OCI-M1 (cell line): ENCODE measurements around the gene JAK1.
"Not testable (repeated sequence)": the region's sequence is repeated elsewhere in the genome, so short reads cannot be mapped to it uniquely, and the experiment has no call there.

Experiments
- DNase-seq: peaks from one replicate; lab custom pipeline; 2025; lab: John Stamatoyannopoulos, UW

The JAK1 gene

DNA sequence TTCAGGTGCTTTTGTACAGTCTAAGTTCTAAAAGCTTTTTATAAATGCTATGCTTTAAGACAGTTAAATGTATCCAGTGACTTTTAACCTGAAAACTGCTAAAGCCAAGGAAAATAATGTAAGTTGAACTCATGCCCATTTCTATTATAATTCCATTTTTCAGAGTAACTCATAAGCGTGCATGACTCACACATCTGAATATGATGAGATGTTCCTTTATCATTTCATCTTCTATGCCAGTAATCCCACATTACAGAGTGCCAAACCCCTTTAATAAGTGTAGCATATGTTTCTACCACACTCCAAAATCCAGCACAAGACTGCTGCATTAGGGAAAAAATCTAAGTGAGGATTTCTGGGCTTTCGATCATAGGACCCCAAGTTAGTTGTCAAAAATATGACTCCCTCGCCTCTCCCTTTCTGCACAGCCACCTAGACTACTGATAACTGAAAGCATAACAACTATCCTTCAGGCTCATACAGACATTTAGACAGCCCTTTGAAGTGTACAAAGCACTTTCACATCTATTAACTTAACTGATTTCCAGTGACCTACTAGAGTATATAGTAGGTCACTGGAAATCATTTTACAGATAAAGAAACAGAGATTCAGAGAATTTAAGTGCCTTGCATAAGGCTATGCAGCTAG, 45.3 kb downstream of the JAK1 start:
- DNase-seq = peak; percentile 20

DNA sequence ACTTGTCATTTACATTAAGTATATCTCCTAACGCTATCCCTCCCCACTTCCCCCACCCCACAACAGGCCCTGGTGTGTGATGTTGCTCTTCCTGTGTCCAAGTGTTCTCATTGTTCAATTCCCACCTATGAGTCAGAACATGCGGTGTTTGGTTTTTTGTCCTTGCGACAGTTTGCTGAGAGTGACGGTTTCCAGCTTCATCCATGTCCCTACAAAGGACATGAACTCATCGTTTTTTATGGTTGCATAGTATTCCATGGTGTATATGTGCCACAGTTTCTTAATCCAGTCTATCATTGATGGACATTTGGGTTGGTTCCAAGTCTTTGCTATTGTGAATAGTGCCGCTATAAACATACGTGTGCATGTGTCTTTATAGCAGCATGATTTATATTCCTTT, 47.2 kb downstream of the JAK1 start:
- DNase-seq = not testable (repeated sequence)

DNA sequence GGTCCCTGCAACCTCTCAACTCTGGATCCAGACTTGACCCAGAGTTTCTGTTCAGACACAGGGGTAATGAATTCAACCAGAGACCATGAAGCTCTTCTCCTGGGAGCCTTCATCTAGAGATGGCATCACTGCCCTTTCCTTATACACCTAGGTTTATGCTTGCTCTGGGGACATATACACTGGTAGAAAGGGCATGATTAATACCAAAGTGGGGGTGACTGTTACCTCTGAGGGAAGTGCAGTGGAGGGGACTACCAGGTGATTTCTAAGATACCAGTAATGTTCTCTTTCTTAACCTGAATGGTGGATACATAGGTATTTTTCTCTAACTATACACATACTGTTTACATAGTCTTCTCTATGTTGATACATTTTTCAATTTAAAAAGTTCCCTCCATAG, 48.4 kb downstream of the JAK1 start:
- no peak for DNase-seq

DNA sequence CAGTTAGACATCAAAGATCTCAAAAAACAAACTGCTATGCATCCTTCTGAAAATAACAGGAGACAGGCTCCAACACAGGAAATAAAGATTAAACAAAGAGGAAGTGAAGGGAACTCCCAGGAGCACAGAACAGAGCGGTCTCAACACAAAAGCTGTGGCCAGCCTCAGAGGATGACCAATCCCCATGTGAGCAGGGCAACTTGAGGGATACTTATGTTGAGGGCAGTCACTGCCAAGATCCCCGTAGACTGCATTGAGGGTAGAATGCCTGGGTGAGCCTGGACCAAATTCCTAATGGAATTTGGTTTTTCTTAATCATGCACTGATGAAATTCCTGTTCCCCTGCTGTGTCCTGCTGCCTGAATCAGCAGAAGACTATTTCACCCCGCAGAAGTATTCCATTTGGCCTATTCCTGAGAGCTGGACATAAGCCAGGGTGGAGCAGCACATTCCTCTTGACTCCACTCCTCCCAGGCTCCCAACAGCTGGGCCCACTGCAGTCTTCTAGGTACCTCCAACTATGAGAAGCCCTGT, 49.0 kb downstream of the JAK1 start:
- peak; percentile 75 for DNase-seq

DNA sequence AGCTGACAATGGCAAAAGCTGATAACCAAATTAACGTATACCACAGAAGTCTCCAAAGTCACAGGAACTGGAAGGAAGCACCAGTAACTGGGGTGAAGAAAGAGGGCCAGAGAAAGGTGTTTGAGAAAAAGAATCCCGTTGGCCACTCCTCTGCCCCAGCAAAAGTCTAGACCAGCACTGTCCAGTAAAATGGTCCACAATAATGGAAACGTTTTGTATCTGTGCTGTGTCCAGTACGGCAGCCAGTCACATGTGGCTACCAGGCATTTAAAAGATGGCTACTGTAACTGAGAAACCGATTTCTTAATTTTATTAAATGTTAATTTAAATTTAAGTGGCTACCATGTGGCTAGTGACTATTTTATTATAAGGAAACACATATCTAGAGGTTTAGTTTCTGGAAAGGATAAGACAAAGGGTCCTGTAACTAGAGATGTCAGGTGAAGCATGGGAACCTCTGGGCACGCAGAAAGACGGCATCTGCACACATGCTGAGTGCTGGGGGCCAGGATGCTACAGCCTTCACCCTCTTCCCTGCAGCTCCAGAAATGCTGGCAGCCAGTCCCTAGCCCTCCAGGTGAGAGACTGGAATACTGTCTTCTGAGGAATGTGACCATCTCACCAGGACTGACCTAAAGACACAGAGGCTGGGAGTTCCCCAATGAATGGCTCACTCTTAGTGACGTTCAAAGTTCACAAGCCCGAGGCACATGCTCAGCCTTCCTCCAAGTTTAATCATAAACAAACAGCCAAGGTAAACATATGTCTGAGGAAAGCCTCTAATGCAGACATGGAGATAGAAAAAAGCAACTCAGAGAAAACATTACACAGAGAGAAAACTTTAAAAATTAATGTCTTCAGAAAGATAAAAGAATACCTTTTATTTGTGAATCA, 50.7 kb downstream of the JAK1 start:
- no peak for DNase-seq

DNA sequence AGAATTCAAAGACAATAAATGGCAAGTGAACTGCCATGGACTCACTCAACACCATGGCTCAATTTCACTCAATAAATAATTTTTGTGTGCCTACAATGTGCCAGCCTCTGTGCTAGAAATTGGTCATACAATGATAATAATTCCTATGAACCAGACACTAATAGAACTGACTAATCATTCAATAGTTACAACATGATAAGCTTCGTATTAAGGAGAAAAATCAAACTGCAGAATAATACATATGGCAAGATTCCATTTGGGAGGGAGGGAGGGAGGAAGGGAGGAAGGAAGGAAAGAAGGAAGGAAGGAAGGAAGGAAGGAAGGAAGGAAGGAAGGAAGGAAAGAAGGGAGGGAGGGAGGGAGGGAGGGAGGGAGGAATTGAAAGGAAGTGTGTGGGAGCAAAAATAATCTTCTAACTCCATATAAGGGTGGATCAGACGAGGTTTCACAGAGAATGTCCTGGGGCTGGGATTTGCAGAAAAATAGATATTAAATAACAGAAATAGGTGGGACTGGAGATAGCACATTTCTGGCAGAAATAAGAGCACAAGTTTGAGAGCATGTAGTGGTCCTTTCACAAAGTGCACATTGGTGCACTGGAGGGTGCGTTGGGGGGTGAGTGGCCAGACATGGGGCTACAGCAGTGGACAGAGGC, 52.9 kb downstream of the JAK1 start:
- DNase-seq = no peak

DNA sequence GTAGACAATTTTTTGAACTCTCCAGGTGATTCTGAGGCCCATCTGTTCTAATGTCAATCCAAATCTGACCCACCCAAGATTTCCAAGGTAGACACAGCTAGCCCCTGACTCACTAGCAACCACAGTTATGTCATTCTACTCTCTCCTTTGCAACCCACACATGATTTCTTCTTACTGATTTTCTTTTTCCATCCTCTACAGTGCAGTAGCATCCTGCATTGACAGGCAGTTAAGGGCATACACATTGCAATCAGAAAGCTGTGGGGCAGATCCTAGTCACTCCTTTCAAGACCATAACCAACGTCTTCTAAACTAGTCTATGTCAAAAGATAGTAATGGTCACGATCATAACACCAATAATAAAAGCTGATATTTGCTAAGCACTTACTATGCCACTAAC, 54.2 kb downstream of the JAK1 start:
- DNase-seq = no peak

DNA sequence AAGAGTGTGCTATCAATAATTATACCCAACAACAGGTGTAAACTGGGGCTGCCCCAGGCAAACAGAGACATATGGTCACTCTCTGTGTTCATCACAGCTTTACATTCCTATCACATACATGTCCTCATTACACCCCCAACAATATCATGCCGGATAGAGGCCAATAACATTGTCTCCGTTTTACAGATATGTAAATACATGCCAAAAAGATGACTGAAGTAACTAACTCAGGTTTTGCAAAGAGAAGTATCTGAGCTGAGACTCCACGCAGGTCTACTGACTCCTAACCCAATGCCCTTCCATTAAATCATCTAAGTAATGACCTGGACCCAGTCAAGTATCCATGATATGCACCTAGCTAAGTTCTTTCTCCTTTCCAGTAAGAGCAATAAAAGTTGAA, 55.0 kb downstream of the JAK1 start:
- DNase-seq = no peak

DNA sequence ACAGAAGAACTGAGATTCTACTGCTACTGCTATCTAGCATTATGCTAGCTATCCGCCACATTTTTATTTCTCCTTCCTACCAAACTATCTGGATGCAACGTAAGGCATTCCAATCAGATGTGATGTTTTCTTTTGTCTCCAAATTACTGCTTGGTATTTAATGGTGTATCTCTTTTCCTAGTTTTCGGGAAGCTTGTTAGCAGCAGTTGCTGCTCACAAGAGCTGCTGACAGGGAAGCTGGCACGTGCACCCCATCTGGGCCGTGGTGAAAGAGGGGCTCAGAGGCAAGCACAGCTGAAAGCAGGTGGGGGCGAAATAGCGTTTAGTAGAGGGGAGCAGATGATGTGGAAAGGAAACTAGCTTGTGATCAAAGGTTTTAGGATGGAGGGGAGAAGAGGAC, 57.3 kb downstream of the JAK1 start:
- DNase-seq = no peak

DNA sequence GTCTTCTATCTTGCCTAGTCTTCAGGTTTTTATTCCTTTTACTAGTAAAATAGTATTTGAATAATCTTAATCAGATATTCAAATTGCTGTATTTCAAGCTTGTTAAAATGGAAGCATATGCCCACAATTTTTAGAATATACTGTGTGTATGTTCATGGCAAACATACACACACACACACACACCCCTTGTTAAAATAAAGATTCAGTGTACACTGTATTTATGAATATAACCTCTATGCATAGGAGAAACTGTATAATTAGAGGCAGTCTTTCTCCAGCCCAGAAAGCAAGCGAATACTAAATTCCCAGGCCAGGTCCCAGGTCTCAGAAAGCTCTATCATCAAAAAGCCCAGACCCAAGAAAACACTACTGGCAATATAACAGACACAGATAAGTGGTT, 57.8 kb downstream of the JAK1 start:
- DNase-seq = no peak

DNA sequence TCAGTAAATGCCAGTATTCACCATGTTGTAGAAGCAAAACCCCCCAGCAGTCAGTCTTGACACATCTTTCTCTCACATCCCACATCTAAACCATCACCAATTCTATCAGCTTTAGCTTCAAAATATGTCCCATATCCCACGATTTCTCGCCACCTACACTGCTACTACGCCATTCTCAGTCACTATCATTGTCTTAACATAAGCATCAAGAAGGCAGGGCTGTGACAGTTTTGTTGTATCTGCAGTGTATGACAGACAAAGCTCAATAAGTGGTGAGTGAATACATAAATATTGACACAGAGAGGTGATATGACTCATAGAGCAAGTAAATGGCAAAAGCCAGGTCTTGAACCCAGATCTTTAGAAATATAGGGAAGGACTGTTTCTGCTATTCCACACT, 59.9 kb downstream of the JAK1 start:
- DNase-seq = no peak

DNA sequence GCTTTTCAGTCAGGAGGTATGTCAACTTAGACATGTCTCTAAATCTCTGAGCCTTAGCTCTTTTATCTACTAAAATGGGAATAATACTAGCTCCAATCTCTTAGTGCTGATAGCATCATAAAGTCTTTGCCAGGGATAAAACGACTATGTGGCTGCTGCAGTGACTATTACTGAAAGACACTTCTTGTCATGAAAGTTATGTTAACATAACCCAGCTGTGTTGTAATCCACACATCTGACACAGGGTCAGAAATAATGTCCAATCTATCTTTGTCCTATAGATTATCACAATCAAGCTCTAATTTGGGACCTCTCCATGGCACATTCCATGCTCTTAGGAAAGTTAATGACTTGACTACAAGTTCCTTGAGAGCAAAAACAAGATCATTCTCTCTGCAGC, 62.8 kb downstream of the JAK1 start:
- DNase-seq = no peak

DNA sequence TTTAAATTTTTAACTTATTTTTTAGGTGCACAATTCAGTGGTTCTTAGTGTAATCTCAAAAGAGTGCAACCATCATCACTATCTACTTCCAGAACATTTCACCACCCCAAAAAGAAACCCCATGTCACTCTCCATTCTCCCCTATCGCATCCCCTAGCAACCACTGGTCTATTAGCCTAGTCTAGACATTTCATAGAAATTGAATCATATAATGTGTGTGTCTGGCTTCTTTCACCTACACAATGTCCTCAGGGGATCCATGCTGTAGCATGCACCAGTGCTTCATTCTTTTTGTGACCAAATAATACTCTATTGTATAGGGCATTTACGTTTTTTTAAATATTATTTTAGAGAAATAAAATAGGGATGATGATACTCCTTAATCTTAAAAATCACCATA, 64.7 kb downstream of the JAK1 start:
- DNase-seq = no peak

DNA sequence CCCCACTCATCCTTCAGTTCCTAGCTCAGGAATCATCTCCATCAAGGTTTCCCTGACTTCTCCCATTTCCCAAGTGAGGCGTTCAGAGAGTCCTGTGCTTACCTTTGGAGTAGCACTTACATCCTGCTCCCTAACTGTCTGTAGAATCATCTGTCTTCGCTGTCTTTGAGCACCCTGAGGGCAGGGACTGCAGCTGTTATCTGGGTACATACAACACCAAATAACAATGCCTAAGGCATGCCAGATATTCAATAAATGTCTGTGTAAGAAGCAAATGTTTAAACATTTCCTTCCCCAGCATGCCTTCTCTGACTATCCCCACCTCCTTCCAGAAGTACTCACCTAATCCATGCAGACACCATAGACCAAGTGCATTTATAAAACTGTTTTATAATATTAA, 65.4 kb downstream of the JAK1 start:
- DNase-seq = no peak

DNA sequence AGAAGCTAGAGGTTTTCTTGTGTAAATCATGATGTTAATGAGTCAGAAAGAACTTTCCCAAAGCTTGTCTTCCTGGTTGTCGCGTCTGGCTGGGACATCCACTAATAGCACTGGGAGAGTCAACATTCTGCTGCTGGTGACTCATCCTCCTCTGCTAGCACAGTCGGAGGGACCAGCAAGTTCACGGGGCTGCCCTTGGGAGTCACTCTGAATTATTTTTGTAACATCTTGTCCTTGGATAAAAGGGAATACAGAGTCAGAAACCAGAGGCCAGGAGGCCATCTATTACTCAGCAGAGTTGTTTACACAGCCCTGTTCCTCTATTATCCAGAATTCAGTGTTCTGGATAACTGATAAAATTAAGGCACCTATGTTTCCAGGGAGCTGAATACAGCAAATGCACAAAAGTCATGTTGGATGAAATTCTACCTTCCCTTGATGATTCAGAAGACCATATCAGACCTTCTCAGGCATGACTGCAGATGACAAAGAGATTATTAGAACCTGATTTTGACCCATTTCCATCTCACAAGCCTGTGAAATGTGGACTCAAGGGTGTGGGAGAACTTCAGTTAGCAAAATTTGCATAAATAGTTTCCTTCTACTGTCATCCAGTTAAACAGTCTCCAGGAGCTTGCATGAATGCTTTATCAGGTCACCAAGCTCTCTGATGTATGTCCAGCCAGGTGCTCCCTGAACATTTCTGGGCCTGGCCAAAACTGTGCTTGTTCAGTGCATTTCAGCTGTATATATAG, 68.1 kb downstream of the JAK1 start:
- DNase-seq = peak; percentile 42

DNA sequence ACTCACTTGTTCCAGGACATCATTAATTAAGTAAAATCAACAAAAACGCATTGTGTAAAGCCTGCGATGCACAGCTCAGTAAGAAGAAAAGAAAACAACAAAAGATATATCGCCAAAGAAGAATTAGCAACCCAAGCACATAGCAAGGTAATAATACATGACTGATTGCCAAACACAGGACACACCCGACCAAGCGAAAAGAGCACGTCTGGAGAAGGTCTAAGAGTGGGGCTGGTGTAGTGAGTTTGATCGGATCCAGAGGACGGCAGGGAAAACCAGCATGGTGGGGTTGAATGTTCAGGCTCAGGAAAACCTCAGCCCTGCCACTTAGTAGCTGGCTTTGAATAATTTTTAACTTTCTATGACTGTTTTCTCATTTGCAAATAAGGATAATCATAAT, 69.8 kb downstream of the JAK1 start:
- no peak for DNase-seq

DNA sequence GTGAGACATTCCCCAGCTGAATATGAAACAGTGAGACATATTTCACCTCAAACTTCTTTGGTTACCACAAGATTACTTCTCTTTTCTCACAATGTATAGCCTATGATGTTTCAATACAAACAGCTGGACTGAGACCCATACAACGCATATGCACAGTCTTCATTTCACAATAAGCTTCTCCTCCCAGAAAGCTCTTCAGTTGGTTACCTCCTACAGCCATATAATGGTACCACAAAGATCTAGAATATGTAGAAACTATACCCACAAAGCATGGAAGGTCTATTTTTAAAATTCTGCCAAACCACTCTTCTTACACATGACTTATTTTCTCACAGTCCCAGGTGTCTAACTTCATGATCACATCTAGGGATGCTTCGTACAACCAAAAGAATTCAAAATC, 70.8 kb downstream of the JAK1 start:
- DNase-seq = peak; percentile 56

DNA sequence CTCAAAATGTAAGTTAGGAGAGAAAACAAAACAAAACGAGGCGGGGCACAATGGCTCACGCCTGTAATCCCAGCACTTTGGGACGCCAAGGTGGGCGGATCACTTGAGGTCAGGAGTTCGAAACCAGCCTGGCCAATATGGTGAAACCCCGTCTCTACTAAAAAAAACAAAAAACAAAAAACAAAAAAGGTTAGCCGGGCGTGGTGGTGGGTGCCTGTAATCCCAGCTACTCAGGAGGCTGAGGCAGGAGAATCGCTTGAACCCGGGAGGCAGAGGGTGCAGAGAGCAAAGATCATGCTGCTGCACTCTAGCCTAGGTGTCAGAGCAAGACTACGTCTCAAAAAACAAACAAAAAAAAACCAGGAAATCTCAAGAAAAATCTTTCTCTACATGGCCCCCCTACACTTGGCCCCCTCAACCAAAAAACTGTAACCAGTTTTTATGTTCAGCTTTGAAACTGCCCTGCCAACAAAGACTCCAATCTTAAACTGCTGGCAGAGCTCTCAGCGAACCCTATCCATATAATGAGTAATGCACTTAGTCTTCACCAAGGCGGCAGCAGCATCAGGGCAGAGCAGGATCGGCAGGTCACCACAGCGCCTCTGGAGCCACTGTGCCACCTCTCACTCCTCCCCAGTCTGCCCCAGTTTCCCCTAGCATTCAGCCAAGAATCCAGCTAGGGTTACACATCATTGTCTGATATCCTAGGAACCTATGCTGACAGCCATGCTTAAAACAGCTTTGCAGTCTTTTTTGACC, 71.7 kb downstream of the JAK1 start:
- DNase-seq = no peak

DNA sequence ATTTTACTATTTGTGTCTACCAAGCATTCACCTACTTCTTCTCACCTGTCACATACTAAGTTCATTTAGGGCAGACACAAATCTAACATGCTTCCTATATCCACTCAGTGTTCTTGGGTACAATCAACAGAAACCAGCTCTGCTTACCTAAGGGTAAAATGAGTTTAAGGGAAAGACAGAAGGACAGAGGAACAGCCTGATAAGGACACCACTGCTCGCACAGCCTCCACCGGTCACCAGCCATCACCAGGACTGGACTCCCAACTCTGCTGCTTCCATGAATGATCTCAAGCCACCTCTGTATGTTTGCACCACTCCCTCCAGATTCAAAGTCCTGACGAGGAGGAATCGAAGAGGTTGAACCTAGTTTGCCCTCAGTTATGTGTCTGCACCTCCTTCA, 72.4 kb downstream of the JAK1 start:
- DNase-seq = no peak

DNA sequence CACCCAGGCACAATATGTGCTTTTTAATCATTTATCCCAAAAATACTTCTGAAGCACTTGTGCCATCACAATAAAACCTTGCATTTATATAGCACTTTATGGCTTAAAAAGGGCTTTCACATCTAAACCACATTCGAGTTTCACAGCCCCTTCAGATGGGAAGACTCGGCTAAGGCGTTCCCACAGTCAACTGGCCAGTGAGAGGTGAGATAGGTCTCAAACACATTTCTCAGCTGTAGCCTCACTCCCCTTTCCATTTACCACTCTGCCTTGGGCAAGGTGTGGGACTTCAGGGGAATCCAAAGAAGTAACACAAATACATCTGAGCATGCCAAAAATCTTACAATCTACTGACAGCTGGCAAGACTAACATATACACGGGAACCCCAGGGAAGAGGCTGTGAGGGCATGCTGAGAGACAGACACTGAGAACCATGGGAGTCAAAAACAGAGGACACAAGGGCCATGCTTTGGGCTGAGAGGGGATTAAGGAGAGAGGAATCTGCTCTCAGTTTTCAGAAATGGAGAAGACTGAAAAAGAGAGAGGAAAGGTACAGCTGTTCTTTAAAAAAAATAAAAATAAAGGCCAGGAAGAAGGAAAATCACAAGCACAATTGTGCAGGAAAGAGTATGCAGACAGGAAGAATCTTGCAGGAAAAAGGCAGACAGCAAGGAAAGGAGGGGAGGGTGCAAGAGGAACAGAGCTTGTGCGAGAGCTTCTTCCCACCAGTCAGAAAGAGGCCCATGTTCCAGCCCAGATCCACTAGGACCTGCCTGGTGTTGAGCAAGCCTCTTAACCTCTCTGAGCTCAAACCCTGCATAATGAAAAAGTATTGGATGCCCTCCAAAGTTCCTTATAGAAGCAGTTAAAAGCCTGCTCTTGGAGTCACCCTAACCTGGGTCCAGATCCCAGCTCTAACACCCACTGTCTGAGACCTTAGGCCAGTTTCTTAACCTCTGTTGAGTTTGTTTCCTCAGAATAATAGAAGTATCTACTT, 73.5 kb downstream of the JAK1 start:
- no peak for DNase-seq
